Osteoblast (primary cell): ENCODE results near the gene HDGFL2. TPM values are rescaled to one million over a fixed set of nuclear protein-coding genes. Genes with fewer than 3 reads are reported as not detected.

Experiments
- DNase-seq: peaks from one replicate; pipeline ENCODE4 v3.0.0; 2011; ENCODE audit warnings: low spot score, mixed read lengths; ENCODE audit not compliant: insufficient read length; ENCODE audit errors: missing footprints
- H2AFZ ChIP-seq: 2 replicates; pipeline ENCODE4 v1.6.0; 2011; ENCODE audit warnings: mild to moderate bottlenecking, low read length
- H3K27ac ChIP-seq: 2 replicates; pipeline ENCODE4 v1.5.1; 2011; ENCODE audit warnings: mild to moderate bottlenecking, low read depth, low read length, moderate library complexity
- H3K27me3 ChIP-seq: 2 replicates; pipeline ENCODE4 v1.6.0; 2012; ENCODE audit warnings: mild to moderate bottlenecking, control low read depth, inconsistent platforms, low read length, moderate library complexity; ENCODE audit not compliant: insufficient read depth
- H3K36me3 ChIP-seq: 2 replicates; pipeline ENCODE4 v1.5.1; 2011; ENCODE audit warnings: mild to moderate bottlenecking, low read length, control low read depth, moderate library complexity; ENCODE audit not compliant: insufficient read depth
- H3K4me1 ChIP-seq: 2 replicates; pipeline ENCODE4 v1.5.1; 2011; ENCODE audit warnings: mild to moderate bottlenecking, low read length, control low read depth, moderate library complexity; ENCODE audit not compliant: insufficient read depth
- H3K4me2 ChIP-seq: 2 replicates; pipeline ENCODE4 v1.6.0; 2011; ENCODE audit warnings: mild to moderate bottlenecking, low read length; ENCODE audit not compliant: insufficient read depth
- H3K4me3 ChIP-seq: fragments of 200-600 bp; sonication (generic); 3 replicates; pipeline ENCODE4 v1.5.1; 2012; ENCODE audit warnings: mild to moderate bottlenecking, low read length, inconsistent platforms; ENCODE audit not compliant: insufficient read depth
- H3K79me2 ChIP-seq: 2 replicates; pipeline ENCODE4 v1.6.0; 2012; ENCODE audit warnings: mild to moderate bottlenecking, low read length, control low read depth, inconsistent platforms; ENCODE audit not compliant: insufficient read depth
- H3K9me3 ChIP-seq: 2 replicates; pipeline ENCODE4 v1.5.1; 2011; ENCODE audit warnings: low read depth, low read length, control low read depth
- H4K20me1 ChIP-seq: 2 replicates; pipeline ENCODE4 v1.6.0; 2012; ENCODE audit warnings: mild to moderate bottlenecking, low read length, control low read depth; ENCODE audit not compliant: insufficient read depth
- total RNA-seq: library from RNA; depleted of rRNA; stranded (reverse); fragments of >200 nt; gene quantifications from 2 replicates; pipeline ENCODE4 v1.2.3, GENCODE V29; 2012
- TF ChIP-seq, protein P1 (sequence below): IDR thresholded peaks from 2 replicates; pipeline ENCODE4 v1.5.1; 2011; ENCODE audit warnings: mild to moderate bottlenecking, low read depth, low read length, moderate library complexity; ENCODE audit errors: extremely low read depth

Gene HDGFL2
- total RNA-seq, 1 donor, result 48.5 TPM

DNA sequence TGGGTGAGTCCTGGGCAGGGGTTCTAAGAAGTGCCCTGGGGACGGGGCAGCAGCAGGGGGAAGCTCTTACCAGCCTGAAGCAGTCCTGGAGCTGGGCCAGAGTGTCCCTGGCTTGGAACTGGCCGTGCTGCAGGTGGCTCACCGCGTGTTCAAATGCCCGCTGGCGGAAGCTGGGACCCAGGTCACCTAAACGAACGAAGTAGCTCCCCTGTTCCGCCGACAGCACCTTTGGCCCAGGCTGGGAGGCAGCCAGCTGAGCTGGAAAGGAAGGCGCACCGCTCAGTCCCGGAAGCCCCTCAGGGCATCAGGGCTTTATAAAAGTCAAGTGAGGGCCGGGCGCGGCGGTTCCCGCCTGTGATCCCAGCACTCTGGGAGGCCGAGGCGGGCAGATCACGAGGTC lies 36.6 kb downstream of the HDGFL2 start:
- Histone ChIP-seq H3K4me2 (no peak overlapping the region), H3K4me3 (no peak overlapping the region)

DNA sequence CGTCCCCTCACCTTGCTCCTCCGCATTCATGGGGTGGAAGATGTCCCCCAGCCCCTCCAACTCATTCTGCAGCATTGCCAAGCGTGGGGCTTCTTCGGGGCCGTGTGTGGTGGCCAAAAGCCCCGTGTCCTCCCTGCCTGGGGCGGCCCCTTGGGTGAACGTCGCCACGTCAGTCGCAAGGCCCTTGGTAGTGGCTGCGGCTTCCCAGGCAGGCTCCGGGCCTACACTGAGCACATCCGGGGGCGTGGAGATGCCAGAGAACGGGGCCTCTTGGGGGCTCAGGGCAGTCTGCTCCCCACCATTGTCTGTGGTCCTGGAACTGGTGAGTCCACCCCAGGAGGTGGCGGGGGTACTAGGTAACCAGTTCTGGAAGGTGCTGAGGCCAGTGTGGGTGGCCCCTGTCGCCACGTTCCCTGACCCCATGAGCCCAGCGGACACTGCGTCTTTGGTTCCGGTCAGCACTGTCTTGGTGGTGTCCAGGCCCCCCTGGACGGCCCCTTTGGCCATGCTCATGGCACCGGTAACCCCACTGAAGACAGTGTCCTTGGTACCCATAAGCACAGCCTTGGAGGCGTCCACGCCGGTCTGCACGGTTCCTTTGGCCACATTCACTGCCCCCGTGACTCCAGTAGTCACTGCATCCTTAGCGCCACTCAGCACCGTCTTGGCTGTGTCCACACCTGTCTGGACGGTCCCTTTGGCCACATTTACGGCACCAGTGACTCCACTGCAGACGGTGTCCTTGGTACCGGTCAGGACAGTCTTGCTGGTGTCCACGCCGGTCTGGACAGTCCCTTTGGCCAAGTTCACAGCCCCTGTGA lies 38.5 kb downstream of the HDGFL2 start:
- no peak overlapping the region for H3K4me2 ChIP-seq
- H3K4me3 ChIP-seq, result no peak overlapping the region
- no peak overlapping the region for H2AFZ ChIP-seq
- H3K27ac ChIP-seq, result no peak overlapping the region
- no peaks in the 10 kb centered on the region for H3K9me3 ChIP-seq
- TF ChIP-seq, protein P1, sequence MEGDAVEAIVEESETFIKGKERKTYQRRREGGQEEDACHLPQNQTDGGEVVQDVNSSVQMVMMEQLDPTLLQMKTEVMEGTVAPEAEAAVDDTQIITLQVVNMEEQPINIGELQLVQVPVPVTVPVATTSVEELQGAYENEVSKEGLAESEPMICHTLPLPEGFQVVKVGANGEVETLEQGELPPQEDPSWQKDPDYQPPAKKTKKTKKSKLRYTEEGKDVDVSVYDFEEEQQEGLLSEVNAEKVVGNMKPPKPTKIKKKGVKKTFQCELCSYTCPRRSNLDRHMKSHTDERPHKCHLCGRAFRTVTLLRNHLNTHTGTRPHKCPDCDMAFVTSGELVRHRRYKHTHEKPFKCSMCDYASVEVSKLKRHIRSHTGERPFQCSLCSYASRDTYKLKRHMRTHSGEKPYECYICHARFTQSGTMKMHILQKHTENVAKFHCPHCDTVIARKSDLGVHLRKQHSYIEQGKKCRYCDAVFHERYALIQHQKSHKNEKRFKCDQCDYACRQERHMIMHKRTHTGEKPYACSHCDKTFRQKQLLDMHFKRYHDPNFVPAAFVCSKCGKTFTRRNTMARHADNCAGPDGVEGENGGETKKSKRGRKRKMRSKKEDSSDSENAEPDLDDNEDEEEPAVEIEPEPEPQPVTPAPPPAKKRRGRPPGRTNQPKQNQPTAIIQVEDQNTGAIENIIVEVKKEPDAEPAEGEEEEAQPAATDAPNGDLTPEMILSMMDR, result no peak
- no peaks in the 10 kb centered on the region for H3K36me3 ChIP-seq
- no peaks in the 10 kb centered on the region for H3K79me2 ChIP-seq
- H4K20me1 ChIP-seq, result peaks cover 3% of the 10 kb centered on the region
- no peaks in the 10 kb centered on the region for H3K27me3 ChIP-seq
- DNase-seq, result no peak
- H3K4me1 ChIP-seq, result peaks cover 6% of the 10 kb centered on the region

More for the DNA sequence above, 36.6 kb downstream of the HDGFL2 start:
- no peaks in the 10 kb centered on the region for H3K79me2 ChIP-seq
- DNase-seq, result no peak
- peaks cover 4% of the 10 kb centered on the region for H3K36me3 ChIP-seq
- TF ChIP-seq, protein P1, result no peak
- no peaks in the 10 kb centered on the region for H3K27me3 ChIP-seq
- no peaks in the 10 kb centered on the region for H3K9me3 ChIP-seq
- peaks cover 7% of the 10 kb centered on the region for H4K20me1 ChIP-seq
- H3K27ac ChIP-seq, result no peak overlapping the region
- no peak overlapping the region for H2AFZ ChIP-seq
- peaks cover 6% of the 10 kb centered on the region for H3K4me1 ChIP-seq

DNA sequence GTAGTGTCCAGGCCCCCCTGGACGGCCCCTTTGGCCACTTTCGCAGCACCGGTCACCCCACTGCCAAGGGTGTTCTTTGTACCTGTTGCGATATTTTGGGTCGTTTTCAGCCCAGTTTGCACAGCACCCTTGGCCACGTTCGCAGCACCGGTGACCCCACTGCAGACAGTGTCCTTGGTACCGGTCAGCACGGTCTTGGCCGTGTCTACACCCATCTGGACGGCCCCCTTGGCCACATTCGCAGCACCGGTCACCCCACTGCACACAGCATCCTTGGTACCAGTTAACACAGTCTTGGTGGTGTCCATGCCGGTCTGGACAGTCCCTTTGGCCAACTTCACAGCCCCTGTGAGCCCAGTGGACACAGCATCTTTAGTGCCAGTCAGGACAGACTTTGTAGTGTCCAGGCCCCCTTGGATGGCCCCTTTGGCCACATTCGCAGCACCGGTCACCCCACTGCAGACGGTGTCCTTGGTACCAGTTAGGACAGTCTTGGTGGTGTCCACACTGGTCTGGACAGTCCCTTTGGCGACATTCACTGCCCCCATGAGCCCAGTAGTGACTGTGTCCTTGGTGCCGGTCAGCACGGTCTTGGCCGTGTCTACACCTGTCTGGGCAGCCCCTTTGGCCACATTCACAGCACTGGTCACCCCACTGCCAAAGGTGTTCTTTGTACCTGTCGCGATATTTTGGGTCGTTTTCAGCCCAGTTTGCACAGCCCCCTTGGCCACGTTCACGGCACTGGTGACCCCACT lies 39.4 kb downstream of the HDGFL2 start:
- H3K27ac ChIP-seq, result no peak overlapping the region
- no peaks in the 10 kb centered on the region for H3K9me3 ChIP-seq
- peaks cover 3% of the 10 kb centered on the region for H3K4me1 ChIP-seq
- H2AFZ ChIP-seq, result no peak overlapping the region
- H3K36me3 ChIP-seq, result no peaks in the 10 kb centered on the region
- H4K20me1 ChIP-seq, result peaks cover 2% of the 10 kb centered on the region
- TF ChIP-seq, protein P1, result no peak
- no peak overlapping the region for H3K4me2 ChIP-seq
- no peak for DNase-seq
- H3K79me2 ChIP-seq, result no peaks in the 10 kb centered on the region
- H3K4me3 ChIP-seq, result no peak overlapping the region
- H3K27me3 ChIP-seq, result peaks cover 4% of the 10 kb centered on the region

DNA sequence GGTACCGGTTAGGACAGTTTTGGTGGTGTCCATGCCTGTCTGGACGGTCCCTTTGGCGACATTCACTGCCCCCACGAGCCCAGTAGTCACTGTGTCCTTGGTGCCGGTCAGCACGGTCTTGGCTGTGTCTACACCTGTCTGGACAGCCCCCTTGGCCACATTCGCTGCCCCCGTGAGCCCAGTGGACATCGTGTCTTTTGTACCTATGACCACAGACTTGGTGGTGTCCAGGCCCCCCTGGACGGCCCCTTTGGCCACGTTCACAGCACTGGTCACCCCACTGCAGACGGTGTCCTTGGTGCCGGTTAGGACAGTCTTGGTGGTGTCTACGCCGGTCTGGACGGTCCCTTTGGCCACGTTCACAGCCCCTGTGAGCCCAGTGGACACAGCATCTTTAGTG lies 40.0 kb downstream of the HDGFL2 start:
- Histone ChIP-seq H4K20me1 (no peaks in the 10 kb centered on the region), H3K9me3 (no peaks in the 10 kb centered on the region), H3K4me3 (no peak overlapping the region), H3K4me2 (no peak overlapping the region), H3K79me2 (no peaks in the 10 kb centered on the region), H3K27me3 (peaks cover 4% of the 10 kb centered on the region), H3K27ac (no peak overlapping the region), H3K4me1 (no peaks in the 10 kb centered on the region), H3K36me3 (no peaks in the 10 kb centered on the region), H2AFZ (no peak overlapping the region)
- DNase-seq, result no peak
- TF ChIP-seq, protein P1, result no peak
